ENCODE data around the gene C16orf89. TPM values are rescaled to one million over a fixed set of nuclear protein-coding genes. Genes with fewer than 3 reads are reported as not detected.

Gene C16orf89
- total RNA-seq, 1 donor from 2014 or later, result not detected

- Mint-ChIP-seq H3K4me1 (no peaks in the 10 kb centered on the region), H3K27ac (ENCODE audit: unreplicated experiment) (no peak overlapping the region), H3K4me3 (no peak overlapping the region), H3K27me3 (ENCODE audit: low read depth) (peaks cover 17% of the 10 kb centered on the region), H3K9me3 (no peaks in the 10 kb centered on the region), H3K36me3 (ENCODE audit: low read depth) (no peaks in the 10 kb centered on the region)
- no peak for TF ChIP-seq CTCF (conservative IDR thresholded peaks at IDR 0.05)
- DNase-seq (ENCODE audit: low read depth, low spot score), result no peak
Measured at GRCh38 chr16:5011637-5012036, 54.1 kb downstream of the C16orf89 start.

GRCh38 chr16:5010576-5011329 is 55.0 kb downstream of the C16orf89 start:
- no peak overlapping the region for H3K4me3 Mint-ChIP-seq
- peaks cover 17% of the 10 kb centered on the region for H3K27me3 Mint-ChIP-seq (ENCODE audit: low read depth)
- H3K27ac Mint-ChIP-seq (ENCODE audit: unreplicated experiment), result no peak overlapping the region
- no peak for TF ChIP-seq CTCF (conservative IDR thresholded peaks at IDR 0.05)
- H3K9me3 Mint-ChIP-seq, result no peaks in the 10 kb centered on the region
- no peaks in the 10 kb centered on the region for H3K4me1 Mint-ChIP-seq
- no peaks in the 10 kb centered on the region for H3K36me3 Mint-ChIP-seq (ENCODE audit: low read depth)
- no peak for DNase-seq (ENCODE audit: low read depth, low spot score)

GRCh38 chr16:5008311-5008731 is 57.4 kb downstream of the C16orf89 start:
- no peak overlapping the region for H3K4me3 Mint-ChIP-seq
- no peaks in the 10 kb centered on the region for H3K9me3 Mint-ChIP-seq
- no peak overlapping the region for H3K27ac Mint-ChIP-seq (ENCODE audit: unreplicated experiment)
- no peaks in the 10 kb centered on the region for H3K36me3 Mint-ChIP-seq (ENCODE audit: low read depth)
- no peak for DNase-seq (ENCODE audit: low read depth, low spot score)
- H3K27me3 Mint-ChIP-seq (ENCODE audit: low read depth), result peaks cover 19% of the 10 kb centered on the region
- TF ChIP-seq CTCF (conservative IDR thresholded peaks at IDR 0.05), result no peak
- H3K4me1 Mint-ChIP-seq, result no peaks in the 10 kb centered on the region

GRCh38 chr16:5007256-5007655 is 58.5 kb downstream of the C16orf89 start:
- no peak overlapping the region for H3K4me3 Mint-ChIP-seq
- DNase-seq (ENCODE audit: low read depth, low spot score), result no peak
- no peak overlapping the region for H3K27ac Mint-ChIP-seq (ENCODE audit: unreplicated experiment)
- H3K27me3 Mint-ChIP-seq (ENCODE audit: low read depth), result peaks cover 19% of the 10 kb centered on the region
- no peaks in the 10 kb centered on the region for H3K4me1 Mint-ChIP-seq
- no peaks in the 10 kb centered on the region for H3K9me3 Mint-ChIP-seq
- H3K36me3 Mint-ChIP-seq (ENCODE audit: low read depth), result no peaks in the 10 kb centered on the region
- no peak for TF ChIP-seq CTCF (conservative IDR thresholded peaks at IDR 0.05)

- Mint-ChIP-seq H3K27me3 (ENCODE audit: low read depth) (peaks cover 15% of the 10 kb centered on the region), H3K4me3 (no peak overlapping the region), H3K9me3 (no peaks in the 10 kb centered on the region), H3K27ac (ENCODE audit: unreplicated experiment) (no peak overlapping the region), H3K4me1 (no peaks in the 10 kb centered on the region), H3K36me3 (ENCODE audit: low read depth) (no peaks in the 10 kb centered on the region)
- DNase-seq (ENCODE audit: low read depth, low spot score), result no peak
- no peak for TF ChIP-seq CTCF (conservative IDR thresholded peaks at IDR 0.05)
Measured at GRCh38 chr16:5006348-5007193, 59.2 kb downstream of the C16orf89 start.
